RWPE2 (cell line): ENCODE data around the gene PITX1.
"Not testable (repeated sequence)": the region's sequence is repeated elsewhere in the genome, so short reads cannot be mapped to it uniquely, and the experiment has no call there.

Experiments
- ATAC-seq: fragments of 200-7000 bp; cut with Tn5 transposase; 3 replicates; pipeline ENCODE4 v1.9.1; 2021; ENCODE audit warnings: low read depth
- DNase-seq: peaks from one replicate; pipeline ENCODE4 v3.0.0-alpha.2; 2020; ENCODE audit warnings: low spot score
- H3K27ac ChIP-seq: fragments of 450-650 bp; 2 replicates; pipeline ENCODE4 v1.5.1; 2017; ENCODE audit warnings: mild to moderate bottlenecking; ENCODE audit not compliant: poor library complexity, severe bottlenecking
- H3K27me3 ChIP-seq: fragments of 250-450 bp; sonication (Bioruptor Pico); 2 replicates; pipeline ENCODE4 v1.5.1; 2021; ENCODE audit warnings: mild to moderate bottlenecking, moderate library complexity; ENCODE audit not compliant: insufficient read depth, poor library complexity, severe bottlenecking
- H3K36me3 ChIP-seq: fragments of 250-450 bp; sonication (Bioruptor Pico); 2 replicates; pipeline ENCODE4 v1.5.1; 2020; ENCODE audit warnings: low read depth, mild to moderate bottlenecking, moderate library complexity
- H3K4me1 ChIP-seq: fragments of 250-450 bp; sonication (Bioruptor Pico); 2 replicates; pipeline ENCODE4 v1.5.1; 2021; ENCODE audit warnings: mild to moderate bottlenecking, moderate library complexity; ENCODE audit not compliant: insufficient read depth, poor library complexity, severe bottlenecking
- H3K4me3 ChIP-seq: fragments of 250-450 bp; sonication (Bioruptor Pico); 2 replicates; pipeline ENCODE4 v1.5.1; 2021; ENCODE audit warnings: mild to moderate bottlenecking, moderate library complexity; ENCODE audit not compliant: severe bottlenecking
- H3K9me3 ChIP-seq: fragments of 250-450 bp; sonication (Bioruptor Pico); 2 replicates; pipeline ENCODE4 v1.5.1; 2021; ENCODE audit warnings: mild to moderate bottlenecking, moderate library complexity; ENCODE audit not compliant: severe bottlenecking
- CTCF ChIP-seq: fragments of 450-650 bp; IDR thresholded peaks from one replicate; pipeline ENCODE4 v1.5.1; 2017; ENCODE audit warnings: mild to moderate bottlenecking, moderate library complexity; ENCODE audit not compliant: poor library complexity, severe bottlenecking

PITX1 gene

GRCh38 chr5:135007305-135007704, 26.7 kb downstream of the PITX1 start:
- TF ChIP-seq CTCF = no peak
- Histone ChIP-seq H3K4me3 (no peak overlapping the region), H3K36me3 (no peaks in the 10 kb centered on the region)

GRCh38 chr5:135005076-135005475, 29.0 kb downstream of the PITX1 start:
- Histone ChIP-seq H3K27ac (no peak overlapping the region), H3K27me3 (no peaks in the 10 kb centered on the region), H3K9me3 (no peaks in the 10 kb centered on the region), H3K4me3 (no peak overlapping the region), H3K36me3 (no peaks in the 10 kb centered on the region), H3K4me1 (no peaks in the 10 kb centered on the region)
- no peak for DNase-seq
- no peak for TF ChIP-seq CTCF
- no peak for ATAC-seq

More at GRCh38 chr5:135007305-135007704, 26.7 kb downstream of the PITX1 start:
- ATAC-seq = no peak
- Histone ChIP-seq H3K9me3 (no peaks in the 10 kb centered on the region), H3K27me3 (no peaks in the 10 kb centered on the region), H3K27ac (no peak overlapping the region), H3K4me1 (no peaks in the 10 kb centered on the region)
- DNase-seq = no peak

DNA sequence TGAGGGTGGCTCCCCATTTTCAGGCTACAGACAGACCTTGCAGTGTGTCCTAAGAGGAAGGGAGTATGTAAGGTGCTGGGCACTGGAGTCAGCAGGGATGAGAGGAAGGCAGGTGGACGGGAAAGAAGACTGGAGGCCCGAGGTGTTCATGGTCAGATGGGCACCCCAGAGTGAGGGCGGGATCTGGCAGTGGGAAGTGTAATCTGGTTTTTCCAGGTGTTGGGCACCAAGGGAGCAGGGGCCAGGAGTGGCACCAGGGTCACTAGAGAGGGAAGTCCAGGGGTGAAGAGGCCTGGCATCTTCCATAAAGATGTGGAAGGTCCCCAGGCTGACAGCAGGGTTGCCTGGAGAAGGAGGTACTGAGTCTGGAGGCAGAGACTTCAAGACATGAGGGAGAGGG, 29.7 kb downstream of the PITX1 start:
- DNase-seq (no peak), ATAC-seq (no peak)
- H3K4me3 ChIP-seq = no peak overlapping the region
- H3K27ac ChIP-seq = no peak overlapping the region
- H3K9me3 ChIP-seq = no peaks in the 10 kb centered on the region
- TF ChIP-seq CTCF = no peak
- H3K4me1 ChIP-seq = no peaks in the 10 kb centered on the region
- no peaks in the 10 kb centered on the region for H3K27me3 ChIP-seq
- H3K36me3 ChIP-seq = no peaks in the 10 kb centered on the region

DNA sequence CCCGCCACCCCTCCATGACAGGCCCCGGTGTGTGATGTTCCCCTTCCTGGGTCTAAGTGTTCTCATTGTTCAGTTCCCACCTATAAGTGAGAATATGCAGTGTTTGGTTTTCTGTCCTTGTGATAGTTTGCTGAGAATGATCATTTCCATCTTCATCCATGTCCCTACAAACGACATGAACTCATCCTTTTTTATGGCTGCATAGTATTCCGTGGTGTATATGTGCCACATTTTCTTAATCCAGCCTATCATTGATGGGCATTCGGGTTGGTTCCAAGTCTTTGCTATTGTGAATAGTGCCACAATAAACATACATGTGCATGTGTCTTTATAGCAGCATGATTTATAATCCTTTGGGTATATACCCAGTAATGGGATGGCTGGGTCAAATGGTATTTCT, 36.0 kb downstream of the PITX1 start:
- ATAC-seq, H3K4me1 ChIP-seq, H3K27me3 ChIP-seq, H3K36me3 ChIP-seq, H3K4me3 ChIP-seq, H3K9me3 ChIP-seq, H3K27ac ChIP-seq, DNase-seq: not testable (repeated sequence)

DNA sequence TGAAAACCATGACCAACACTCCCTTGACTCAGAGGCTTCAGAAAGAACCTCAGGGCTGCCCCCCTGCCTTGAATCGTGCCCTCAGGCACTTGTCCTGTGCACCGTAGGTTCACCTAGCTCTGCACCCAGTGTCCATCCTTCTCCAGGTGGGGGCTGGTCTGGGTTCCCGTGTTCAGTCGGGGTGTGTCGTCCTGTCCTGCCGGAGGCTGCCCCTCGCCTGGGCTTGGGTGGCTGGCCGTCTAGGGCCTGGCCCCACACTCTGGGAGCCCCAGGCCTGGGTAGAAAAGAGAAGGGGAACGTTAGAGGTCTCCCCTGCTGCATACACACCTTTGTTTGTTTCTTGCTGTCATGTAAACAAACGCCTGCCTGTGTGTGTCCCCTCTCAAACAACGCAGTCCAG, 37.0 kb downstream of the PITX1 start:
- no peaks in the 10 kb centered on the region for H3K4me1 ChIP-seq
- no peak overlapping the region for H3K27ac ChIP-seq

More for the DNA sequence above, 37.0 kb downstream of the PITX1 start:
- Histone ChIP-seq H3K9me3 (no peaks in the 10 kb centered on the region), H3K27me3 (peaks cover 3% of the 10 kb centered on the region), H3K4me3 (no peak overlapping the region), H3K36me3 (no peaks in the 10 kb centered on the region)
- no peak for ATAC-seq
- DNase-seq = no peak
- no peak for TF ChIP-seq CTCF
